Stomach smooth muscle (tissue), 2 donors: ENCODE results near the gene ZSCAN10.
A peak's percentile ranks its signal among the peaks of the same experiment; 100 is the strongest.

ENCODE experiments used
- H3K27ac ChIP-seq: one replicate; pipeline ENCODE4 v1.7.0; 2013; ENCODE audit warnings: mild to moderate bottlenecking, low read length, inconsistent platforms
- H3K27me3 ChIP-seq, 2 donors: one replicate each; pipeline ENCODE4 v1.7.0; 2013; ENCODE audit warnings: low read length in 2 of 2; ENCODE audit not compliant: insufficient read depth in 2 of 2, control insufficient read depth in 1 of 2
- H3K36me3 ChIP-seq, 2 donors: one replicate each; pipeline ENCODE4 v1.7.0; 2013; ENCODE audit warnings: low read length in 2 of 2; ENCODE audit not compliant: control insufficient read depth in 2 of 2, insufficient read depth in 2 of 2
- H3K4me1 ChIP-seq: one replicate; pipeline ENCODE4 v1.7.0; 2013; ENCODE audit warnings: low read length; ENCODE audit not compliant: control insufficient read depth, insufficient read depth
- H3K4me3 ChIP-seq, 2 donors: one replicate each; pipeline ENCODE4 v1.7.0; 2013; ENCODE audit warnings: low read length in 2 of 2
- H3K9ac ChIP-seq, 2 donors: one replicate each; pipeline ENCODE4 v1.7.0; 2013; ENCODE audit warnings: low read length in 2 of 2, mild to moderate bottlenecking in 1 of 2
- H3K9me3 ChIP-seq, 2 donors: one replicate each; pipeline ENCODE4 v1.7.0; 2013; ENCODE audit warnings: low read length in 2 of 2; ENCODE audit not compliant: control insufficient read depth in 2 of 2
- donor health status: healthy.
- donor health status: Pancreatic carcinoma.

The ZSCAN10 gene

DNA sequence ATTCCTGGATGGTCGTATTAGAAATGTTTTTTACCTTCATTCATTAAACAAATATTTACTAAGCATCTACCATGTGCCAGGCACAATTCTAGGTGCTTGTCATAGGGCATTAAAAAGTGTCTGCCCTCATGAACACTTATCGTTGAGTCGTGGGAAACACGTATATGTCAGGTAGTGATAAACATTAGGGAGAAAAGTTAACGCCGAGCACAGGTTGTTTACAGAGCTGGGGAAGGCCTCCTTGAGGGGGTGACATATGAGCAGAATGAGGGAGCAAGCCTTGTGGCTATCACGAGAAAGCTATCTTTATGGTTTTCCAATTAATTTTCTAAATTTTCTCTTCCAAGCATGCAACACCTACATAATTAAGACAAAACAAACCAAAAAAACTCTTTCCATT lies 34.8 kb upstream of the ZSCAN10 start:
- Histone ChIP-seq H3K9me3 (no peaks in the 10 kb centered on the region), H3K27ac (peak overlapping the region; percentile 94), H3K27me3 (no peaks in the 10 kb centered on the region), H3K4me3 (peak overlapping the region; percentile 94 to 100), H3K4me1 (peaks cover 28% of the 10 kb centered on the region), H3K36me3 (peaks cover 0 to 10% of the 10 kb centered on the region in 2 donors), H3K9ac (peak overlapping the region; percentile 98 to 99)

DNA sequence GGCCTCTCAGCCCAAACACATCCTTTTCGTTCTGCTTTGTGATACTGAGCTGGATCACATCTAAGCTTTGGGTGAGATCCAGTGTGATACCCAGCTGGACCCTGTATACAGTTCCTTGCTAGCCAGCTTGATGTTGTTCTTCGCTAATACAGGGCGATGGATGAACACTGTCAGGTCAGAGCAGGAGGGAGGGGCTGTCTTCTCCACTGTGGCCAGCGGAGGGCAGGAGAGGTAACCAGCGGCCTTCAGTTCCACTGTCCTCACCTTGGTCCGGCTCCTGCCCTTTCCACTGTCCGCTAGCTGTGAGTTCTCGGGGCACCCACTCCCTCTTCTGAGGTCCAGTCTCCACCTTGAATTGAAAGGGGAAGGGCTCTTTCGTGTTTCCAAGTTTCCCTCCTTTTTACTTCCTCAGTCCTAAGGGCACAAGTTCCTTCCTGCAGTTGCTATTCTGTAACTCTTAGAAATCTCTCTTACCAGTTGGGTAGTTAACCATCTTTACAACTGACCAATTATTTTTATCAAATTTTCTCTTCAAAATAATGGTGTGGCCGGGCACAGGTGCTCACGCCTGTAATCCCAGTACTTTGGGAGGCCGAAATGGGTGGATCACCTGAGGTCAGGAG lies 32.8 kb upstream of the ZSCAN10 start:
- no peaks in the 10 kb centered on the region for H3K27me3 ChIP-seq
- no peaks in the 10 kb centered on the region for H3K36me3 ChIP-seq
- no peaks in the 10 kb centered on the region for H3K9me3 ChIP-seq
- no peak overlapping the region for H3K27ac ChIP-seq
- H3K4me1 ChIP-seq: peaks cover 31% of the 10 kb centered on the region
- no peak overlapping the region for H3K9ac ChIP-seq
- H3K4me3 ChIP-seq: no peak overlapping the region

DNA sequence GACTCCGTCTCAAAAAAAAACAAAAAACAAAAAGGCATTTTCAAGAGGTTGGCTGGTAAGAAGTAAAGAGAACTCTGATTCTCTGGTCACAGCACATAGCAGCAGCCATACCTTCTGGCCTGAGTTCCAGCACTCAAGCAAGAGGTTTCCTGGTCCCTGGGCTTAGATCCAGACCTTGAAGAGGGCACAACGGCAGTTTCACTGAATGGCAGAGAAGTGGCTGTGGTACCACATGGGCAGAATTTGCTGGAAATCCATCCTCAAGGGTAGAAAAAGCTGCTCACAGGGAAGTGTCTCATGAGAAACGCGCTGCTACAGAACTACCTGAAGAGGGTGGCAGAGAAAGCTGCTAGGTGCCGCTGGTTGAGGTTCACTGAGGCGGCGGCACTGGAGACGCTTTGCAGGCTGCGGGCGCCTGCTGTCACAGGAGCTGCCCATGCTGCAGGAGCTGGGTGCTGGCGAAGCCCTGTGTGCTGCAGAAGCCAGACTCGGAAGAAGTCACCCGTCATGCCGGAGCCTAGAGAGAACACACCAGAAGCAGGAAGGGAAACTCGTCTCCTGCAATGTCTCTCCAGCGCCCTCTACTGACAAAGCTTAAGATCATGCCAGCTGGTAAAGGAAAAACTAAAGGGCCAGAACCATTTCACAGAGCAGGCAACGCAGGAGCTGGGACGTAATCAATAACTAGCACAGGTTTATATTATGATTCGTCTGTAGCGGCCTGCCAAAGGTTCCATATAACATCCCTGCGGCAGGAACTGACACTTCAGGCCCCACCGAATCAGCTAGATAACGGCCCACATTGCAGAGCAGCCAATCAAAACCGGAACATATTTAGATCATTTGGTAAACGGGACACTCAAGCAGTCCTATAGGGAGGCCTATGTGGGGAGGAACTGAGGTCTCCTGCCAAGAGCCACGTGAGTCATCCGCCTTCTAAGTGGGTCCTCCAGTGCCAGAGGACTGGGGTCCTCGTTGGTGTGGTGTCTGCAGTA lies 30.3 kb upstream of the ZSCAN10 start:
- no peaks in the 10 kb centered on the region for H3K27me3 ChIP-seq
- peak overlapping the region; percentile 37 to 77 for H3K4me3 ChIP-seq
- H3K4me1 ChIP-seq: peaks cover 32% of the 10 kb centered on the region
- H3K9me3 ChIP-seq: no peaks in the 10 kb centered on the region
- no peaks in the 10 kb centered on the region for H3K36me3 ChIP-seq
- peak overlapping the region; percentile 24 for H3K27ac ChIP-seq
- peak overlapping the region; percentile 44 to 76 for H3K9ac ChIP-seq

DNA sequence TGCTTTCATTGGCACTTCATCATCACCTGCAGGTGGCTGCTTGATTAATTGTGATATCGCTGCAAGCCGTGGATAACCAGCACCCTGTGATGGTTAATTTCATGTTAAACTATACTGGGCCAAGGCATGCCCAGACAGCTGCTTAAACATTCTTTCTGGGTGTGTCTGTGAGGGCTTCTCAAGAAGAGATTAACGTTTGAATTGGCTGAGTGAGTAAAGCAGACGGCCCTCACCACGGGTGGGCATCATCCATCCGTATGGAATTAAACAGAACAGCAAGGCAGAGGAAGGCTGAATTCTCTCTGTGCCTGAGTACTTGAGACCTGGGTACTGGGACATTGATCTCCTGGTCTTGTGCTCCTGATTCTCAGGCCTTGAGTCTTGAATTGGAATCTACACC lies 28.7 kb upstream of the ZSCAN10 start:
- H3K9me3 ChIP-seq: no peaks in the 10 kb centered on the region
- H3K36me3 ChIP-seq: no peaks in the 10 kb centered on the region
- no peak overlapping the region for H3K9ac ChIP-seq
- H3K27ac ChIP-seq: no peak overlapping the region
- no peaks in the 10 kb centered on the region for H3K27me3 ChIP-seq
- H3K4me1 ChIP-seq: peaks cover 34% of the 10 kb centered on the region
- no peak overlapping the region for H3K4me3 ChIP-seq

DNA sequence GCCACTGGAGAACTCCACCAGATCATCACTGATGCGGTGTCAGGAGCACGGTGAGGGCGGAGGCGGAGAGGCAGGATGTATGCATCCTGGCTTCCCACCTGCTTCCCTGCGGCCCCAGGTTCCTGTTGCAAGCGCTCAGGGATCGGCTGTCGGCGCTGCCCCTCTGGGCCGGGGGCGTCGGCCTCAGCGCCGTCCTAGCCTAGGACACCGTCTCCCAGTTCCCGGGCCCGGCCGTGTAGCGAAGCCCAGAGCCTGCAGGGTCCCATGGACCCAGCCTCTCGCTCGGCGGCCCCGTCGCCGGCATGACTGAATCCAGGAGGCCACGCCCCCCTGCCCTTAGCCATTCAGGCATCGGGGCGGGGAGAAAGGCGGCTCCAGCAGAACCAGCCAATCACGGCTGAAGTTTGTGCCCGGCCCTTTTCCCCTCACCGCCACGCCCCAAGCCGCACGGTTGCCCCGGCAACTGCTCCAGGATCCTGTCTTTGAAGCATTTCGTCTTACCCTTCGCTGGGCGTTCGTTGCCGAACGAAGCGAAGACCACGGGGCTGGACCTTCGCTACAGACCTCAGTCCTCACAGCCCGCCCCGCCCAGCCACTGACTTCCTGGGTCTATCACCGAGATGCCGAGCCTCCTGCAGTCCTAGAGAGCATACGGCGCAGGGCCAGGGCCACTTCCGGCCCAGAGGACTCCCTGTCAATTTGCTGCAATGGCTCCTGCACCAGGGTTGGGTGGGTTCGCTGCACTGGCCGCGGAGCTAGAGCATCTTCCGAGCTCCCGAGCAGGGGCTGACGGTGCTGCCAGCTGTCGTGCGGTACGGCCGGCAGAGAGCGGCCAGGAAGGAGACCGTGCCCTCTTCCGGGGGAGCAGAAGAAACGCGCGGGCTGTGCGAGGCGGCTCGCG lies 25.1 kb upstream of the ZSCAN10 start:
- peak overlapping the region; percentile 46 for H3K27ac ChIP-seq
- peaks cover 28% of the 10 kb centered on the region for H3K4me1 ChIP-seq
- peak overlapping the region; percentile 86 to 96 for H3K4me3 ChIP-seq
- H3K9me3 ChIP-seq: no peaks in the 10 kb centered on the region
- H3K36me3 ChIP-seq: peaks cover 0 to 10% of the 10 kb centered on the region in 2 donors
- no peaks in the 10 kb centered on the region for H3K27me3 ChIP-seq
- H3K9ac ChIP-seq: peak overlapping the region; percentile 55 to 73

DNA sequence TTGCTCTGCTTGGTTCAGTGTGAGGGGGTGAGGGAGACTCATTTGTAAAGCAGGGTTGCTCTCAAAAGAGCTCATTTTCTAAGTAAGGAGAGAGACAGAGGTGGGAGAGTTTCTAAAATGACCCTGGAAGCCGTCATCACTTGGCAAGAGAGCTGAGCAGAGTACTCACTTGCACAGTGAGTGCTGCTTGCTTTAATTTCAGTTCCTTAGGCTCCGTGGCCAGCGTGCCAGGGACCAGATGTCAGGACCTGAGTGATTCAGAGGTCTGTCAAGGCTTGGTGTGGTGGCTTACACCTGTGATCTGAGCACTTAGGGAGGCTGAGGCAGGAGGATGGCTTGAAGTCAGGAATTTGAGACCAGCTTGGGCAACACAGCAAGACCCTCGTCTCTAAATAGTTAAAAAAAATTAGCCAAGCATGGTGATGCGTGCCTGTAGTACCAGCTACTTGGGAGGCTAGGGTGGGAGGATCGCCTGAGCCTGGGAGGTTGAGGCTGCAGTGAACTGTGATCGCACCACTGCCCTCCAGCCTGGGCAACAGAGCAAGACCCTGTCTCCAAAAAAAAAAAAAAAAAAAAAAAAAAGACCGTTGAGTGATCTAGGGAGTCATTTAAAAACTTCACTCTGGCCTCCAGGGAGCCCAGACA lies 24.0 kb upstream of the ZSCAN10 start:
- H3K4me3 ChIP-seq: no peak overlapping the region

DNA sequence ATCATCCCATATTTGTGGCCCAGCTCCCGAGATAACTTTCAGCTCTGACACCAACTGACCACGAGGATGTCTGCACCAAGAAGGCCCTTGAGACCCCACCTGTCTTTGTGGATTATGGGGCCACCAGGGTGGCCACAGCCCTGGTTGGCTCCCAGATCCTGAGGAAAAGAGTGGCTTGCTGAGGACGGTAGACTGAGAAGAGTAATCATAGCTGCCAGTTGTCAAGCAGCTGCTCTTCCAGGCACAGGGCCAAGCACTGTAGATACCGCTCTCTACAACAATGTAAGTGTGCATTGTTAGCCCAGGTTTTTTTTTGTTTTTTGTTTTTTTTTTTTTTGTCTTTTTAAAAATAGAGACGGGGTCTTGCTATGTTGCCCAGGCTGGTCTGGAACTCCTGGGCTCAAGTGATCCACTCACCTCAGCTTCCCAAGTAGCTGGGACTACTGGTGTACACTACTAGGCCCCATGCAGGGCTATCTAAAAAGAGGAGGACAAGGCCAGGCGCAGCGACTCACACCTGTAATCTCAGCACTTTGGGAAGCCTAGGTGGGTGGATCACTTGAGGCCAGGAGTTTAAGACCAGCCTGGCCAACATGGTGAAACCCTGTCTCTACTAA lies 22.9 kb upstream of the ZSCAN10 start:
- no peak overlapping the region for H3K4me3 ChIP-seq
- peaks cover 17% of the 10 kb centered on the region for H3K4me1 ChIP-seq
- no peaks in the 10 kb centered on the region for H3K27me3 ChIP-seq
- H3K27ac ChIP-seq: no peak overlapping the region
- no peak overlapping the region for H3K9ac ChIP-seq
- H3K36me3 ChIP-seq: peaks cover 3 to 12% of the 10 kb centered on the region in 2 donors
- no peaks in the 10 kb centered on the region for H3K9me3 ChIP-seq

More for the DNA sequence above, 24.0 kb upstream of the ZSCAN10 start:
- Histone ChIP-seq H3K27me3 (no peaks in the 10 kb centered on the region), H3K9ac (no peak overlapping the region), H3K27ac (no peak overlapping the region), H3K4me1 (peaks cover 21% of the 10 kb centered on the region), H3K36me3 (peaks cover 3 to 10% of the 10 kb centered on the region in 2 donors), H3K9me3 (no peaks in the 10 kb centered on the region)

DNA sequence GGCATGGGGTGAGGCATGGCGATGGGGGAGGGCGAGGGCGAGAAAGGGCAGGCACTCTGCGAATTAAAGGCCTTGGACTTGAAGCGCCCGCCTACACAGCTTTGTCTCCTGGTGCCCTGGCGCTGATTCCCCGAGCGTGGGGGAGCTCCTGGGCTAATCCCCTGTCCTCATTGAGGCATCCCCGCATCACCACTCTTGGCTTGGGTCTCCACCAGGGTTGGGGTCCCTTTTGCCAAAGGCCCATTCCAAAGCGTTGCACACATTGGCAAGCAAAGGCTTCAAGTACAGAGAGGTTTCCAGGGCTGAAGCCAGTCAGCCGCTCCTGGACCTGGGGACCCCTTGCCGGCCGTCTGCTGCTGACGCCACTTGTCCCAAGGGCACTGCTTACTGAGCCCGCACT lies 21.3 kb upstream of the ZSCAN10 start:
- H3K27me3 ChIP-seq: no peaks in the 10 kb centered on the region
- H3K27ac ChIP-seq: no peak overlapping the region
- no peak overlapping the region for H3K9ac ChIP-seq
- H3K9me3 ChIP-seq: no peaks in the 10 kb centered on the region
- H3K4me3 ChIP-seq: no peak overlapping the region
- H3K36me3 ChIP-seq: peaks cover 12 to 22% of the 10 kb centered on the region in 2 donors
- peaks cover 17% of the 10 kb centered on the region for H3K4me1 ChIP-seq

DNA sequence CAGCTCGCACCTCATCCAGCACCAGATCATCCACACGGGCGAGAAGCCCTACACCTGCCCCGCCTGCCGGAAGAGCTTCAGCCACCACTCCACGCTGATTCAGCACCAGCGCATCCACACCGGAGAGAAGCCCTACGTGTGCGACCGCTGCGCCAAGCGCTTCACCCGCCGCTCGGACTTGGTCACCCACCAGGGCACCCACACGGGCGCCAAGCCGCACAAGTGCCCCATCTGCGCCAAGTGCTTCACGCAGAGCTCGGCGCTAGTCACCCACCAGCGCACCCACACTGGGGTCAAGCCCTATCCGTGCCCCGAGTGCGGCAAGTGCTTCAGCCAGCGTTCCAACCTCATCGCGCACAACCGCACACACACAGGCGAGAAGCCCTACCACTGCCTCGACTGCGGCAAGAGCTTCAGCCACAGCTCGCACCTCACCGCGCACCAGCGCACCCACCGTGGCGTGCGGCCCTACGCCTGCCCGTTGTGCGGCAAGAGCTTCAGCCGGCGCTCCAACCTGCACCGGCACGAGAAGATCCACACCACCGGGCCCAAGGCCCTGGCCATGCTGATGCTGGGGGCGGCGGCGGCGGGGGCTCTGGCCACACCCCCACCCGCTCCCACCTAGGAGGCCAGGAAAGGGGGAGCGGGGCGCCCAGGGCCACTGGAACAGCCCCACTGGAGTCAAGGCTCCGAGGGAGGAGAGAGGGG lies 20.8 kb upstream of the ZSCAN10 start:
- H3K4me3 ChIP-seq: no peak overlapping the region
- no peak overlapping the region for H3K27ac ChIP-seq
- H3K4me1 ChIP-seq: peaks cover 12% of the 10 kb centered on the region
- no peaks in the 10 kb centered on the region for H3K9me3 ChIP-seq
- no peaks in the 10 kb centered on the region for H3K27me3 ChIP-seq
- H3K36me3 ChIP-seq: peaks cover 17 to 22% of the 10 kb centered on the region in 2 donors
- H3K9ac ChIP-seq: no peak overlapping the region
